ENCODE data around the gene ART1. TPM values are rescaled to one million over a fixed set of nuclear protein-coding genes. Genes with fewer than 3 reads are reported as not detected.

Gene ART1
- total and polyA plus RNA-seq, 11 donors = 0.33 to 3.3 (median 0.61) TPM; not detected in 3

DNA sequence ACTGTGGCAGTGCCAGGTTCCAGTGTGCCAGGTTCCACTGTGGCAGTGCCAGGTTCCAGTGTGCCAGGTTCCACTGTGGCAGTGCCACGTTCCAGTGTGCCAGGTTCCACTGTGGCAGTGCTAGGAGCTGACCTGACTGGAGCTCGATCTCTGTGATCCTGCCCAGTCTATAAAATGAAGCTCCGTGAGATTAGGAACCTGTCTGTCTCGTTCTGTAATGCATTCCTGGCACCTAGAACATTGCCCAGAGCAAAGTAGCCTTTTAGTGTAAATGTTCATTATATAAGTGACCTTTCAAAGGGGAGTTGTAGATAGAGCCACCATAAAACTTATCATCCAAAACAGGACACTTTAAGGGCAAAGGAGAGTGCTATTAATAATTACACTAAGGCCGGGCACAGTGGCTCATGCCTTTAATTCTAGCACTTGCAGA lies 39.1 kb upstream of the ART1 start:
- 39 to 69% (median 54%) methylated on average over 5 of the region's 5 CpGs for WGBS, 4 donors
- intact Hi-C loops (cut with DNase I) = no loop called here
- Histone ChIP-seq H3K27me3 (no peaks in the 10 kb centered on the region), H3K27ac (peak overlapping the region in 3 of 12 donors; percentile 34 to 39 (median 35)), H3K36me3 (no peaks in the 10 kb centered on the region), H3K4me1 (no peaks in the 10 kb centered on the region), H3K4me3 (no peak overlapping the region), H3K9me3 (no peaks in the 10 kb centered on the region)
- TF ChIP-seq, protein P1, sequence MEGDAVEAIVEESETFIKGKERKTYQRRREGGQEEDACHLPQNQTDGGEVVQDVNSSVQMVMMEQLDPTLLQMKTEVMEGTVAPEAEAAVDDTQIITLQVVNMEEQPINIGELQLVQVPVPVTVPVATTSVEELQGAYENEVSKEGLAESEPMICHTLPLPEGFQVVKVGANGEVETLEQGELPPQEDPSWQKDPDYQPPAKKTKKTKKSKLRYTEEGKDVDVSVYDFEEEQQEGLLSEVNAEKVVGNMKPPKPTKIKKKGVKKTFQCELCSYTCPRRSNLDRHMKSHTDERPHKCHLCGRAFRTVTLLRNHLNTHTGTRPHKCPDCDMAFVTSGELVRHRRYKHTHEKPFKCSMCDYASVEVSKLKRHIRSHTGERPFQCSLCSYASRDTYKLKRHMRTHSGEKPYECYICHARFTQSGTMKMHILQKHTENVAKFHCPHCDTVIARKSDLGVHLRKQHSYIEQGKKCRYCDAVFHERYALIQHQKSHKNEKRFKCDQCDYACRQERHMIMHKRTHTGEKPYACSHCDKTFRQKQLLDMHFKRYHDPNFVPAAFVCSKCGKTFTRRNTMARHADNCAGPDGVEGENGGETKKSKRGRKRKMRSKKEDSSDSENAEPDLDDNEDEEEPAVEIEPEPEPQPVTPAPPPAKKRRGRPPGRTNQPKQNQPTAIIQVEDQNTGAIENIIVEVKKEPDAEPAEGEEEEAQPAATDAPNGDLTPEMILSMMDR (IDR thresholded peaks at IDR 0.05) = no peak
- no peak for TF ChIP-seq POLR2A (IDR thresholded peaks at IDR 0.05)
- peak; percentile 32 to 85 (median 62) for ATAC-seq
- DNase-seq = no peak

DNA sequence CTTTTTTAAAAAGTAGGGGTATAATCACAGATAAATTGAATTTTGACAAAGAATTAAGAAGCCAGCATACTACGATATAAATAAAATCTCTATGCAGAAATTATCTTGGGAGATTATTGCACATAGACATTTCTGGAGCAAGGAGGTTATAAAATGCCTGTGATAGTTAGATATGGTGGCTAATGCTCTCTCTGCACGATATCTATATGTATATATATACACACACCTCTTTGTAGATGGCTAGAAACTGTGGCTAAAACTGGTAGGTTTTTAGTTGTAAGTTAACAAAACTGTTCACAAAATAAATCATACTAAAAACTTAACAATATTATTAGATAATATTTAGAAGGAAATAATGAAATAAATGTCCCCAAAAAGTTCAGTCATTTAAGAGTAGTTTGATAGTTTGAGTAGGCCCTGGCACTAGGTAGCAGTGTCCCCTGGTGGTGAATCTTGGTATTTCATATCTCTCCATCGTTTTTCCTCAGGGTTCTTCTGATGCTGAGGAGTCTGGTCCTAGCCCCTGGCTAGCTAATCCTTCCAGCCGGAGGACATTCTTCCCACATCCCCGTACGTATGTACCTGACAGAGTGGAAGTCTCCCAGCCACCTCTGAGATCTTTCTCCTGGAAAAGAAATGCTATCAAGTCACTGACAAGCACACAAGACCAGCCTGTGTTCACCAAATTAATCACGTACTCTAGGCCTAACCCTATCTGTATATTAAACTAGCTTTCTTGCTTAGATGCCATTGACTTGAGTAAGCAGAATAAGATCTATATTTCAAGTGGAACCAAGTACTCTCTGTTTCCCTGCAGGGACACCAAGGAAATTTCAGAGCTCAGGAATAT lies 35.3 kb upstream of the ART1 start:
- no peak overlapping the region for H3K27ac ChIP-seq
- intact Hi-C loops (cut with DNase I) = no loop called here
- TF ChIP-seq, protein P1 (IDR thresholded peaks at IDR 0.05) = peak; percentile 66 to 95 (median 82)
- no peak for TF ChIP-seq POLR2A (IDR thresholded peaks at IDR 0.05)
- no peaks in the 10 kb centered on the region for H3K27me3 ChIP-seq
- H3K36me3 ChIP-seq = no peaks in the 10 kb centered on the region
- ATAC-seq = no peak
- 54 to 66% (median 59%) methylated on average over 7 of the region's 7 CpGs for WGBS, 4 donors
- no peak overlapping the region for H3K4me3 ChIP-seq
- DNase-seq = no peak
- peaks cover 0 to 9% (median 0%) of the 10 kb centered on the region in 12 donors for H3K9me3 ChIP-seq
- H3K4me1 ChIP-seq = peaks cover 0 to 12% (median 0%) of the 10 kb centered on the region in 12 donors

DNA sequence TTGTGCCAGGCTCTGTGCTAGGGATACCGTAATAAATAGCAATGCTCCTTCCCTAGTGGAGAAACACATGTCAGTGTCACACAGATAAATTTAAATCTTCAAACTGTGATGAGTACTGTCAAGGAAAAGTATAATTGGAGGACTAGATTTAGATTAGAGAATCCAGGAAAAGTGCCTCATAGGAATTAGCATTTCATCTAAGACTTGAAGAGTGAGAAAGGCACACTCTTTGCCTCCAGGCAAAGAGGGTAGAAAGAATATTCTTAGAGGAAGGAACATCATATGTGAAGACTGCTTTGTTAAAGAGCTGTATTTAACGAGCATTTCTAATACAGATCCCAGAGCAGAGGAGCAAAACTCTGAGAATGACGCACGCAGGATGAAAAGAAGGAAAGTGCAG lies 34.1 kb upstream of the ART1 start:
- Histone ChIP-seq H3K9me3 (peaks cover 0 to 9% (median 0%) of the 10 kb centered on the region in 12 donors), H3K27ac (no peak overlapping the region), H3K4me3 (no peak overlapping the region), H3K27me3 (no peaks in the 10 kb centered on the region), H3K36me3 (no peaks in the 10 kb centered on the region), H3K4me1 (peaks cover 0 to 18% (median 0%) of the 10 kb centered on the region in 12 donors)
- intact Hi-C loops (cut with DNase I) = no loop called here
- WGBS, 4 donors = 86 to 89% (median 88%) methylated on average over 4 of the region's 4 CpGs
- DNase-seq = no peak
- TF ChIP-seq POLR2A (IDR thresholded peaks at IDR 0.05) = no peak
- TF ChIP-seq, protein P1 (IDR thresholded peaks at IDR 0.05) = no peak
- ATAC-seq = no peak

DNA sequence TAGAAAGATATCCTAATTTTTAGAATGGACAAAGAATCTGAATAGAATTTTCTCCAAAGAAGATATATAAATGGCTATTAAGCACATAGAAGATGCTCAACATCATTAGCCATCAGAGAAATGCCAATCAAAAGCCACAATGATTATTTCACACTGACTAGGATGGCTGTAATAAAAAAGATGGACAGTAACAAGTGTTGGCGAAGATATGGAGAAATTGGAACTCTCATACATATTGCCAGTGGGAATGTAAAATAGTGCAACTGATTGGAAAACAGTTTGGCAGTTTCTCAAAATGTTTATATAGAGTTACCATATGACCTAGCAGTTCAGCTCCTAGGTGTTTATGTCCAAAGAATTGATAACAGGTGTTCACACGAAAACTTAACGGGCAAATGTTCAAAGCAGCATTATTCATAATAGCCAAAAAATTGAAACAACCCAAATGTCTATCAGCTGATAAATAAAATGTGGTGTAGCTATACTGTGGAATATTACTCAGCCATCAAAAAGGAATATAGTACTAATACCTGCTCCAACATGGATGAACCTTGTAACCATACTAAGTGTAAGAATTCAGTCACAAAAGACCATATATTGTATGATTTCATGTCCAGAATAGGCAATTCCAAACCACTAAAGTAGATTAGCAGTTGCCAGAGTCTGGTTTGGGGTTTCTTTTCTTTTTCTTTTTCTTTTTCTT lies 32.8 kb upstream of the ART1 start:
- peaks cover 0 to 18% (median 0%) of the 10 kb centered on the region in 12 donors for H3K4me1 ChIP-seq
- no peak for TF ChIP-seq POLR2A (IDR thresholded peaks at IDR 0.05)
- TF ChIP-seq, protein P1 (IDR thresholded peaks at IDR 0.05) = no peak
- no peak overlapping the region for H3K4me3 ChIP-seq
- no peak for ATAC-seq
- peaks cover 0 to 9% (median 0%) of the 10 kb centered on the region in 12 donors for H3K9me3 ChIP-seq
- H3K27ac ChIP-seq = no peak overlapping the region
- intact Hi-C loops (cut with DNase I) = no loop called here
- no peaks in the 10 kb centered on the region for H3K27me3 ChIP-seq
- H3K36me3 ChIP-seq = no peaks in the 10 kb centered on the region
- DNase-seq = no peak
- WGBS, 4 donors = 79 to 96% (median 81%) methylated on average over 3 of the region's 3 CpGs
